Measurements from ENCODE around the gene ADAMTSL3.

- TF ChIP-seq REST (IDR thresholded peaks at IDR 0.05; ENCODE audit: insufficient read depth in 1 of 2, low read depth in 2 of 2, low read length in 2 of 2) (no peak), SIN3A (IDR thresholded peaks at IDR 0.05; ENCODE audit: borderline replicate concordance, insufficient read depth, low read length) (no peak), TAF1 (IDR thresholded peaks at IDR 0.05; ENCODE audit: borderline replicate concordance, insufficient read depth, low read length) (no peak), POLR2AphosphoS5 (IDR thresholded peaks at IDR 0.05; ENCODE audit: low read depth, low read length) (no peak), FOXP2 (optimal IDR thresholded peaks at IDR 0.05; ENCODE audit: borderline replicate concordance, extremely low read depth, extremely low read length, insufficient read depth) (no peak)
Observed at GRCh38 chr15:83919319-83919830, 265.5 kb downstream of the ADAMTSL3 start.

Data from PFSK-1 (cell line).